OCI-LY1 (cell line): Measurements from ENCODE around the gene TTC21A.
A peak's percentile ranks its signal among the peaks of the same experiment; 100 is the strongest.

Experiments
- H2AFZ ChIP-seq: fragments of 200-600 bp; sonication (generic), shearing (Covaris generic); 2 replicates; pipeline ENCODE4 v1.6.0; 2014; ENCODE audit warnings: antibody characterized with exemption, mild to moderate bottlenecking, low read length
- H3F3A ChIP-seq: fragments of 200-600 bp; sonication (generic), shearing (Covaris generic); 2 replicates; pipeline ENCODE4 v1.6.0; 2014; ENCODE audit warnings: mild to moderate bottlenecking, antibody characterized with exemption, low read length, moderate library complexity; ENCODE audit not compliant: insufficient read depth
- H3K27ac ChIP-seq: fragments of 200-600 bp; sonication (generic); 2 replicates; pipeline ENCODE4 v1.5.1; 2014; ENCODE audit warnings: low read length, mixed run types, mild to moderate bottlenecking, low read depth; ENCODE audit not compliant: poor library complexity, severe bottlenecking
- H3K27me3 ChIP-seq: fragments of 200-600 bp; sonication (generic); 2 replicates; pipeline ENCODE4 v1.6.0; 2014; ENCODE audit warnings: antibody characterized with exemption, mild to moderate bottlenecking, low read length, moderate library complexity; ENCODE audit not compliant: insufficient read depth
- H3K36me3 ChIP-seq: fragments of 200-600 bp; sonication (generic); 2 replicates; pipeline ENCODE4 v1.6.1; 2014; ENCODE audit warnings: mild to moderate bottlenecking, antibody characterized with exemption, low read length, moderate library complexity, mixed read lengths; ENCODE audit not compliant: insufficient read depth
- H3K4me1 ChIP-seq: fragments of 200-600 bp; sonication (generic); 2 replicates; pipeline ENCODE4 v1.5.1; 2014; ENCODE audit warnings: mild to moderate bottlenecking, low read length, moderate library complexity; ENCODE audit not compliant: insufficient read depth, severe bottlenecking
- H3K4me2 ChIP-seq: fragments of 200-600 bp; sonication (generic), shearing (Covaris generic); 2 replicates; pipeline ENCODE4 v1.6.1; 2014; ENCODE audit warnings: low read length
- H3K4me3 ChIP-seq: fragments of 200-600 bp; sonication (generic); 2 replicates; pipeline ENCODE4 v1.5.1; 2014; ENCODE audit warnings: low read length, low read depth, mild to moderate bottlenecking, mixed read lengths; ENCODE audit not compliant: poor library complexity, severe bottlenecking
- H3K79me2 ChIP-seq: fragments of 200-600 bp; shearing (Covaris generic); 2 replicates; pipeline ENCODE4 v1.6.1; 2016; ENCODE audit warnings: mixed run types, low read length, mixed read lengths; ENCODE audit not compliant: insufficient read depth
- H3K9ac ChIP-seq: fragments of 200-600 bp; sonication (generic), shearing (Covaris generic); 2 replicates; pipeline ENCODE4 v1.6.1; 2014; ENCODE audit warnings: mild to moderate bottlenecking, low read length, mixed read lengths
- H3K9me2 ChIP-seq: fragments of 200-600 bp; sonication (generic), shearing (Covaris generic); 2 replicates; pipeline ENCODE4 v1.6.1; 2014; ENCODE audit warnings: low read depth, mild to moderate bottlenecking, low read length, mixed read lengths
- H3K9me3 ChIP-seq: fragments of 200-600 bp; shearing (Covaris generic); 2 replicates; pipeline ENCODE4 v1.6.1; 2014; ENCODE audit warnings: low read length, mixed read lengths
- H4K20me1 ChIP-seq: fragments of 200-600 bp; sonication (generic), shearing (Covaris generic); 2 replicates; pipeline ENCODE4 v1.6.0; 2016; ENCODE audit warnings: mild to moderate bottlenecking, low read length; ENCODE audit not compliant: insufficient read depth
- EZH2 ChIP-seq: fragments of 200-600 bp; sonication (generic), shearing (Covaris generic); IDR thresholded peaks from 2 replicates; pipeline ENCODE4 v1.8.0; 2017; ENCODE audit warnings: borderline replicate concordance, mixed run types, mild to moderate bottlenecking, antibody characterized with exemption, low read length, moderate library complexity, mixed read lengths
- TF ChIP-seq, protein P1 (sequence below): fragments of 200-600 bp; sonication (generic), shearing (Covaris generic); IDR thresholded peaks from 2 replicates; pipeline ENCODE4 v1.5.1; 2017; ENCODE audit warnings: mild to moderate bottlenecking, antibody characterized with exemption, low read length, moderate library complexity, mixed read lengths

Gene TTC21A

DNA sequence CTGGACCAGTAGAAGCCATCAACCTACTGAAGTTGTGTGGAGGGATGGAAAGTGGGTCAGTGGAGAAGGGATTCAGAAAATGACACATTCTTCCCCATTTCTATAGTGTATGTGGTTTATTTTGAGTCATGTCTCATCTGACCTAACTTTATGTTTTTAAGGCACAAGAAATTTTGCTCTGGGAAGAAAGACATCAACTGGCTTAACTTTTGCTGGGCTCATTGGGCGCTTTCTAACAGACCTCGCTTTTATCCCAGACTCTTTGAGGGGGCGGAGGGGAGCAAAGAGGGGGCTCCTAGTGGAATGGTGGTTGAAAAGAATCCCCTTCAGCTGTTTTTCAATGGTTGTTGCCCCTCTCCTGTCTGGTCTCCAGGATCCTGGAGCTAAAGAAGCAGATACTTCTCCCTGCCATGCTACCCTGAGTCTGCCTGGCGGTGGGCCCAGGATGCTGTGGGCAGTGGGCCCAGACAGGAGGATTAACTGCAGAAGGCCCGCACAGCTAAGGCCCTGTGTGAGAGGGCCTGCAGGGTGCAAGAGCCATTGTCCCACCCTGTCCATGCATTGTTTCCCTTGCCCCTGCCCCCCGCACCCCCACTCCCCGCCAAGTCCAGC, 31.4 kb downstream of the TTC21A start:
- Histone ChIP-seq H3K4me2 (no peak overlapping the region), H3K9me2 (no peaks in the 10 kb centered on the region), H3K79me2 (no peaks in the 10 kb centered on the region), H2AFZ (no peak overlapping the region), H3K9me3 (no peaks in the 10 kb centered on the region), H3K9ac (no peak overlapping the region), H3F3A (no peaks in the 10 kb centered on the region), H4K20me1 (no peaks in the 10 kb centered on the region), H3K27ac (no peak overlapping the region), H3K4me3 (no peak overlapping the region), H3K27me3 (no peaks in the 10 kb centered on the region), H3K4me1 (peaks cover 18% of the 10 kb centered on the region), H3K36me3 (peaks cover 33% of the 10 kb centered on the region; the same call in 1 of the 2 replicates)
- TF ChIP-seq, protein P1, sequence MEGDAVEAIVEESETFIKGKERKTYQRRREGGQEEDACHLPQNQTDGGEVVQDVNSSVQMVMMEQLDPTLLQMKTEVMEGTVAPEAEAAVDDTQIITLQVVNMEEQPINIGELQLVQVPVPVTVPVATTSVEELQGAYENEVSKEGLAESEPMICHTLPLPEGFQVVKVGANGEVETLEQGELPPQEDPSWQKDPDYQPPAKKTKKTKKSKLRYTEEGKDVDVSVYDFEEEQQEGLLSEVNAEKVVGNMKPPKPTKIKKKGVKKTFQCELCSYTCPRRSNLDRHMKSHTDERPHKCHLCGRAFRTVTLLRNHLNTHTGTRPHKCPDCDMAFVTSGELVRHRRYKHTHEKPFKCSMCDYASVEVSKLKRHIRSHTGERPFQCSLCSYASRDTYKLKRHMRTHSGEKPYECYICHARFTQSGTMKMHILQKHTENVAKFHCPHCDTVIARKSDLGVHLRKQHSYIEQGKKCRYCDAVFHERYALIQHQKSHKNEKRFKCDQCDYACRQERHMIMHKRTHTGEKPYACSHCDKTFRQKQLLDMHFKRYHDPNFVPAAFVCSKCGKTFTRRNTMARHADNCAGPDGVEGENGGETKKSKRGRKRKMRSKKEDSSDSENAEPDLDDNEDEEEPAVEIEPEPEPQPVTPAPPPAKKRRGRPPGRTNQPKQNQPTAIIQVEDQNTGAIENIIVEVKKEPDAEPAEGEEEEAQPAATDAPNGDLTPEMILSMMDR, result no peak
- TF ChIP-seq EZH2, result no peak

DNA sequence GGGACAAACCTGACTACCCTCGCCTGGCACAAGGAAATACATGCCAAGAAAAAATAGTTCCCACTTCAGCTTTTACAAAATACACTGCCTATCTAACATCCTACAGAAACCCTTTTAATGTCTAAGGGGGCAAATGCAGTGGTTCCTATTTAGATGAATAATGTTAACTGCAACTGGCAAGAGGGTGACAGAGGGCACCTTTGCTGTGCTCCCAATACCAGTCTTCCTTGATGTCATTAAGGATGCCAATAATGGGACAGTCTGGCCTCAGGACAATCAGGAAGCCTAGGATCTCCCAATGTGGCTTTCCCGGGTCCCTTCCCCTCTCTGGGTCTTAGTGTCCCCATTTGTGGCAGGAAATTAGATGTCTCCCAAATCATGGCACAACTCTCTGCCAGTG, 32.0 kb downstream of the TTC21A start:
- no peaks in the 10 kb centered on the region for H3K9me2 ChIP-seq
- no peak overlapping the region for H3K27ac ChIP-seq
- H3K4me2 ChIP-seq, result no peak overlapping the region
- peaks cover 18% of the 10 kb centered on the region for H3K4me1 ChIP-seq
- H3K4me3 ChIP-seq, result no peak overlapping the region
- TF ChIP-seq EZH2, result no peak
- TF ChIP-seq, protein P1, result no peak
- H2AFZ ChIP-seq, result no peak overlapping the region
- H3K9ac ChIP-seq, result no peak overlapping the region
- H3K79me2 ChIP-seq, result no peaks in the 10 kb centered on the region
- no peaks in the 10 kb centered on the region for H3K9me3 ChIP-seq
- no peaks in the 10 kb centered on the region for H4K20me1 ChIP-seq
- H3K27me3 ChIP-seq, result no peaks in the 10 kb centered on the region
- peaks cover 38% of the 10 kb centered on the region; the same call in 1 of the 2 replicates for H3K36me3 ChIP-seq
- no peaks in the 10 kb centered on the region for H3F3A ChIP-seq

DNA sequence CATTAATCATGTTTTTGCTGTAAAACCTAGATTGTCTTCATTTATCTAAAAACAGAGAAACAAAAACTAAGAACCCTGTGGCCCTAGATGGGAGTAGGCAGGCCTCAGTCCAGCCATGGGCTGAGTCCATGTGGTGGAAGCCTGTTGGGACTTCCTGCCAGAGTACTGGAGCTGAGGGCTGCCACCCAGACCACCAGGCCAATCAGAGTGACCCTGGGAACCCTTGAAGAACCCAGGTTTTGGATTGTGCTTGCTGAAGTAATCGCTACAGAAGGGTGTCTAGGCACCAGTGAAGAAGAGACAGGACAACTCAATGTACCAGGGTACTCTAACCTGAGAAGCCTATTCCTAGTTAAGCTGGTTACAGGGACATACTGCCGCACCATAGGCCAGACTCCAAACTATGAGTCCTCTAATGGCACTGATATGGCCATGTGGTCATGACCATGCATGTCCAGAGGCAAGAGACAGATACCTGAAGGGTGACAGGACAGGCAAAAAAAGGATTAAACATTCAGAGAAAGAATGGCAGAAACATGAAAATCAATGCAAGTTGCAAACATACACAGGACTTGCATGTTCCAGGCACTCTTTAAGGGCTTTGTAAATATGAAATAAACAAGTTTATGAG, 33.0 kb downstream of the TTC21A start:
- H3K27me3 ChIP-seq, result no peaks in the 10 kb centered on the region
- no peaks in the 10 kb centered on the region for H3K9me3 ChIP-seq
- H4K20me1 ChIP-seq, result no peaks in the 10 kb centered on the region
- H3K9me2 ChIP-seq, result no peaks in the 10 kb centered on the region
- no peak overlapping the region for H3K4me2 ChIP-seq
- no peak for TF ChIP-seq EZH2
- TF ChIP-seq, protein P1, result no peak
- H3K36me3 ChIP-seq, result peaks cover 47% of the 10 kb centered on the region
- peaks cover 18% of the 10 kb centered on the region for H3K4me1 ChIP-seq
- H3F3A ChIP-seq, result no peaks in the 10 kb centered on the region
- H3K79me2 ChIP-seq, result no peaks in the 10 kb centered on the region
- H3K4me3 ChIP-seq, result no peak overlapping the region
- peak overlapping the region; percentile 66 for H3K27ac ChIP-seq
- H2AFZ ChIP-seq, result no peak overlapping the region
- H3K9ac ChIP-seq, result no peak overlapping the region
